Liver (tissue), 9 donors: ENCODE data around the gene MAN2B1. TPM values are rescaled to one million over a fixed set of nuclear protein-coding genes. Genes with fewer than 3 reads are reported as not detected.

ENCODE experiments used
- DNase-seq: peaks from one replicate; pipeline ENCODE4 v3.0.0-alpha.2; 2017; ENCODE audit warnings: low spot score
- H3K27ac ChIP-seq, 2 donors: one replicate each; pipeline ENCODE4 v1.7.0; 2013; ENCODE audit warnings: inconsistent platforms in 2 of 2, low read length in 2 of 2, control low read depth in 1 of 2, low read depth in 1 of 2, mild to moderate bottlenecking in 1 of 2
- H3K27me3 ChIP-seq, 4 donors: one replicate each; pipeline versions ENCODE4 v1.6.1 to v1.7.0; 2013; ENCODE audit warnings: low read length in 3 of 4, inconsistent platforms in 1 of 4, mild to moderate bottlenecking in 1 of 4, moderate library complexity in 1 of 4; ENCODE audit not compliant: control insufficient read depth in 4 of 4, insufficient read depth in 4 of 4
- H3K36me3 ChIP-seq, 4 donors: one replicate each; pipeline versions ENCODE4 v1.6.1 to v1.7.0; 2013; ENCODE audit warnings: low read length in 3 of 4, mild to moderate bottlenecking in 3 of 4, low read depth in 1 of 4, moderate library complexity in 1 of 4; ENCODE audit not compliant: control insufficient read depth in 4 of 4, insufficient read depth in 3 of 4
- H3K4me1 ChIP-seq, 4 donors: one replicate each; pipeline versions ENCODE4 v1.6.1 to v1.7.0; 2013; ENCODE audit warnings: low read length in 3 of 4, mild to moderate bottlenecking in 3 of 4, moderate library complexity in 1 of 4; ENCODE audit not compliant: control insufficient read depth in 4 of 4, insufficient read depth in 4 of 4
- H3K4me3 ChIP-seq, 3 donors: one replicate each; pipeline versions ENCODE4 v1.6.1 to v1.7.0; 2013; ENCODE audit warnings: low read length in 3 of 3, control low read depth in 1 of 3, low read depth in 1 of 3, mild to moderate bottlenecking in 1 of 3
- H3K9ac ChIP-seq, 2 donors: one replicate each; pipeline ENCODE4 v1.7.0; 2013; ENCODE audit warnings: low read length in 2 of 2, mild to moderate bottlenecking in 2 of 2, moderate library complexity in 2 of 2, control low read depth in 1 of 2, low read depth in 1 of 2
- H3K9me3 ChIP-seq, 4 donors: one replicate each; pipeline versions ENCODE4 v1.6.1 to v1.7.0; 2013; ENCODE audit warnings: low read length in 3 of 4; ENCODE audit not compliant: control insufficient read depth in 4 of 4
- ATF3 ChIP-seq: IDR thresholded peaks from 2 replicates; pipeline ENCODE4 v1.6.1; 2016; ENCODE audit warnings: antibody characterized with exemption
- CTCF ChIP-seq: fragments of 150-350 bp; IDR thresholded peaks from 2 replicates; pipeline ENCODE4 v1.5.1; 2017; ENCODE audit warnings: improper control_type of control experiment, low read depth, low read length; ENCODE audit not compliant: missing input control
- EGR1 ChIP-seq, 2 donors: IDR thresholded peaks; 2 replicates each; pipeline ENCODE4 v1.6.1; 2016 to 2018; ENCODE audit warnings: antibody characterized with exemption in 2 of 2, low read depth in 2 of 2
- FOXA1 ChIP-seq: IDR thresholded peaks from 2 replicates; pipeline ENCODE4 v1.6.1; 2016; ENCODE audit warnings: antibody characterized with exemption
- FOXA2 ChIP-seq: IDR thresholded peaks from 2 replicates; pipeline ENCODE4 v1.6.1; 2016; ENCODE audit warnings: antibody characterized with exemption
- GABPA ChIP-seq, 2 donors: IDR thresholded peaks in 1 of 2; conservative IDR thresholded peaks in 1 of 2; 2 replicates each; pipeline ENCODE4 v1.6.1; 2016; ENCODE audit warnings: antibody characterized with exemption in 2 of 2, mild to moderate bottlenecking in 1 of 2, moderate library complexity in 1 of 2
- HNF4A ChIP-seq, 2 donors: conservative IDR thresholded peaks; 2 replicates each; pipeline ENCODE4 v1.6.1; 2016; ENCODE audit warnings: antibody characterized with exemption in 2 of 2, mild to moderate bottlenecking in 2 of 2
- HNF4G ChIP-seq: IDR thresholded peaks from 2 replicates; pipeline ENCODE4 v1.6.1; 2016; ENCODE audit warnings: antibody characterized with exemption
- JUND ChIP-seq, 2 donors: IDR thresholded peaks; 2 replicates each; pipeline ENCODE4 v1.6.1; 2016; ENCODE audit warnings: antibody characterized with exemption in 2 of 2
- MAX ChIP-seq: IDR thresholded peaks from 2 replicates; pipeline ENCODE4 v1.6.1; 2016; ENCODE audit warnings: antibody characterized with exemption
- NR2F2 ChIP-seq: IDR thresholded peaks from 2 replicates; pipeline ENCODE4 v1.6.1; 2016; ENCODE audit warnings: antibody characterized with exemption
- REST ChIP-seq: IDR thresholded peaks from 2 replicates; pipeline ENCODE4 v1.6.1; 2016; ENCODE audit warnings: antibody characterized with exemption, mild to moderate bottlenecking
- RXRA ChIP-seq, 2 donors: IDR thresholded peaks; 2 replicates each; pipeline ENCODE4 v1.6.1; 2017 to 2018; ENCODE audit warnings: antibody characterized with exemption in 2 of 2, mild to moderate bottlenecking in 1 of 2
- SP1 ChIP-seq: IDR thresholded peaks from 2 replicates; pipeline ENCODE4 v1.6.1; 2018; ENCODE audit warnings: antibody characterized with exemption, mild to moderate bottlenecking
- TAF1 ChIP-seq: conservative IDR thresholded peaks from 2 replicates; pipeline ENCODE4 v1.6.1; 2016; ENCODE audit warnings: antibody characterized with exemption, mild to moderate bottlenecking
- YY1 ChIP-seq: IDR thresholded peaks from 2 replicates; pipeline ENCODE4 v1.6.1; 2016; ENCODE audit warnings: antibody characterized with exemption, mild to moderate bottlenecking
- WGBS: extraction: QIAGEN DNeasy Blood & Tissue Kit; methylation state at CpG from one replicate; pipeline ENCODE4 v1.1.7; 2013; 5-methylcytosine and 5-hydroxymethylcytosine counted together
- polyA plus RNA-seq, 2 donors: library from polyadenylated mRNA; stranded (reverse) in 1 of 2; unstranded in 1 of 2; fragments of 200-250 nt in 1 of 2; fragments of >200 nt in 1 of 2; fragmentation: Nextera tagmentation in 1 of 2; extraction: Ambion mirVana in 1 of 2; gene quantifications; one replicate each; pipeline versions ENCODE4 v1.2.1 to v1.2.3, GENCODE V29; 2013 to 2015
- total RNA-seq, 2 donors: library from RNA; depleted of rRNA; stranded (reverse); fragments of >200 nt; gene quantifications; one replicate each; pipeline ENCODE4 v1.2.3, GENCODE V29; 2014
- TF ChIP-seq, protein P1 (sequence below): IDR thresholded peaks from 2 replicates; pipeline ENCODE4 v1.6.1; 2016; ENCODE audit warnings: antibody characterized with exemption
- donor health status: healthy.
- donor health status: healthy.
- donor health status: healthy.
- donor health status: healthy.
- donor health status: healthy.

MAN2B1 gene
- total and polyA plus RNA-seq, 4 donors = 23.5 to 42.9 (median 35.1) TPM

DNA sequence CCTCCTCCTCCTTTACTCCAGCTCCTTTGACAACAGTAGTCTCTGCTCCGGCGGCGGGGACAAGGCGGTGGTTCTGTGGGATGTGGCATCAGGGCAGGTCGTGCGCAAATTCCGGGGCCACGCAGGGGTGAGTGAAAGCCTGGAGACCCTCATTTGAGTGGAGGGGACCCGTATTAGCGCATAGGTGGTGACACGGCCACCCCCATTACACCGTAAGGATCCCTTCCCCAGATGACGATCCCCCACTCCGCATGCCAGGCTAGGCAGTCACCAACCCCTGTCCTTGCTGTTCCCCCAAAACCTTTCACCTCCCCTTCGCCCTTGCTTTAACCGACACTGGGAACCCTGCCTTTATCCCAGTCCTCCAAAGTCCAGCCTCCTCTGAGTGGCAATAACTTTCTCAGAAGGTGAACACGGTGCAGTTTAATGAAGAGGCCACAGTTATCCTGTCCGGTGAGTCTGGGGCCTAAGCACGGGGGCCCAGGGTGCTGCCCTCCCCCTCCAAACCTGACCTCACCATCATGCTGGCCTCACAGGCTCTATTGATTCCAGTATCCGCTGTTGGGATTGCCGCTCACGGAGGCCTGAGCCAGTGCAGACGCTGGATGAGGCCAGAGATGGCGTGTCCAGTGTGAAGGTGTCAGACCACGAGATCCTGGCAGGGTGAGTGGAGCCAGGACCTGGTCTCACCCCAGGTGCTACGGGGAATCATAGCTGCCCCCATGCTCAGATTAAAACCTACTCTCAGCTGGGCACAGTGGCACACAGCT, 3.8 kb upstream of the MAN2B1 start:
- WGBS = 39% methylated on average over 26 of the region's 26 CpGs
- Histone ChIP-seq H3K9me3 (no peaks in the 10 kb centered on the region), H3K27me3 (no peaks in the 10 kb centered on the region), H3K4me3 (peak overlapping the region; percentile 74 to 99 (median 89)), H3K4me1 (peaks cover 17 to 45% (median 40%) of the 10 kb centered on the region in 4 donors), H3K36me3 (peaks cover 3 to 18% (median 7%) of the 10 kb centered on the region in 4 donors), H3K27ac (peak overlapping the region in 1 of 2 donors; percentile 96), H3K9ac (peak overlapping the region; percentile 88 to 97)
- TF ChIP-seq HNF4A (conservative IDR thresholded peaks at IDR 0.05) (no peak), REST (no peak), SP1 (no peak), GABPA (IDR thresholded peaks at IDR 0.05 in 1 of 2, conservative IDR thresholded peaks at IDR 0.05 in 1 of 2) (no peak), CTCF (no peak), EGR1 (IDR thresholded peaks at IDR 0.05; ENCODE audit: low read depth in 2 of 2) (no peak), FOXA1 (no peak), ATF3 (no peak), NR2F2 (no peak), MAX (no peak), JUND (IDR thresholded peaks at IDR 0.05) (no peak), TAF1 (no peak), YY1 (no peak), FOXA2 (no peak), HNF4G (no peak), RXRA (IDR thresholded peaks at IDR 0.05) (no peak)
- TF ChIP-seq, protein P1, sequence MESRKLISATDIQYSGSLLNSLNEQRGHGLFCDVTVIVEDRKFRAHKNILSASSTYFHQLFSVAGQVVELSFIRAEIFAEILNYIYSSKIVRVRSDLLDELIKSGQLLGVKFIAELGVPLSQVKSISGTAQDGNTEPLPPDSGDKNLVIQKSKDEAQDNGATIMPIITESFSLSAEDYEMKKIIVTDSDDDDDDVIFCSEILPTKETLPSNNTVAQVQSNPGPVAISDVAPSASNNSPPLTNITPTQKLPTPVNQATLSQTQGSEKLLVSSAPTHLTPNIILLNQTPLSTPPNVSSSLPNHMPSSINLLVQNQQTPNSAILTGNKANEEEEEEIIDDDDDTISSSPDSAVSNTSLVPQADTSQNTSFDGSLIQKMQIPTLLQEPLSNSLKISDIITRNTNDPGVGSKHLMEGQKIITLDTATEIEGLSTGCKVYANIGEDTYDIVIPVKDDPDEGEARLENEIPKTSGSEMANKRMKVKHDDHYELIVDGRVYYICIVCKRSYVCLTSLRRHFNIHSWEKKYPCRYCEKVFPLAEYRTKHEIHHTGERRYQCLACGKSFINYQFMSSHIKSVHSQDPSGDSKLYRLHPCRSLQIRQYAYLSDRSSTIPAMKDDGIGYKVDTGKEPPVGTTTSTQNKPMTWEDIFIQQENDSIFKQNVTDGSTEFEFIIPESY = no peak
- no peak for DNase-seq
